DMS53 treated with DMSO at 0.1 percent for 48 hours (cell line): ENCODE measurements around the gene FNDC3B.

Experiments used
- DNase-seq: peaks from one replicate; lab custom pipeline; 2025; ENCODE audit not compliant: unreplicated experiment; lab: John Stamatoyannopoulos, UW

Gene FNDC3B

GRCh38 chr3:172256101-172256734, 216.8 kb downstream of the FNDC3B start:
- no peak for DNase-seq

GRCh38 chr3:172257648-172258400, 218.4 kb downstream of the FNDC3B start:
- no peak for DNase-seq

- no peak for DNase-seq
Measured at GRCh38 chr3:172258624-172259023, 219.2 kb downstream of the FNDC3B start.

GRCh38 chr3:172259111-172259541, 219.7 kb downstream of the FNDC3B start:
- DNase-seq: no peak

- DNase-seq: no peak
Measured at GRCh38 chr3:172259726-172260248, 220.4 kb downstream of the FNDC3B start.

- no peak for DNase-seq
Measured at GRCh38 chr3:172260381-172260780, 221.0 kb downstream of the FNDC3B start.

- no peak for DNase-seq
Measured at GRCh38 chr3:172261054-172261453, 221.7 kb downstream of the FNDC3B start.

- DNase-seq: no peak
Measured at GRCh38 chr3:172262991-172263608, 223.7 kb downstream of the FNDC3B start.

GRCh38 chr3:172263781-172264486, 224.6 kb downstream of the FNDC3B start:
- DNase-seq: no peak

GRCh38 chr3:172266103-172266502, 226.7 kb downstream of the FNDC3B start:
- no peak for DNase-seq

- no peak for DNase-seq
Measured at GRCh38 chr3:172268425-172268824, 229.0 kb downstream of the FNDC3B start.

- DNase-seq: no peak
Measured at GRCh38 chr3:172268868-172269267, 229.5 kb downstream of the FNDC3B start.

- DNase-seq: no peak
Measured at GRCh38 chr3:172270557-172271166, 231.3 kb downstream of the FNDC3B start.

GRCh38 chr3:172271386-172271976, 232.1 kb downstream of the FNDC3B start:
- no peak for DNase-seq

- DNase-seq: no peak
Measured at GRCh38 chr3:172272698-172273097, 233.3 kb downstream of the FNDC3B start.

GRCh38 chr3:172273378-172273777, 234.0 kb downstream of the FNDC3B start:
- DNase-seq: no peak

- no peak for DNase-seq
Measured at GRCh38 chr3:172274906-172275305, 235.5 kb downstream of the FNDC3B start.

GRCh38 chr3:172275586-172275985, 236.2 kb downstream of the FNDC3B start:
- no peak for DNase-seq

- no peak for DNase-seq
Measured at GRCh38 chr3:172276103-172276502, 236.7 kb downstream of the FNDC3B start.

GRCh38 chr3:172277151-172277652, 237.8 kb downstream of the FNDC3B start:
- DNase-seq: no peak
